ENCODE results near the gene STEAP1B. TPM values are rescaled to one million over a fixed set of nuclear protein-coding genes. Genes with fewer than 3 reads are reported as not detected.
A peak's percentile ranks its signal among the peaks of the same experiment; 100 is the strongest.
"Not testable (repeated sequence)": the region's sequence is repeated elsewhere in the genome, so short reads cannot be mapped to it uniquely, and the experiment has no call there.

STEAP1B gene
- total RNA-seq, 1 donor from 2014 or later: 2.0 TPM

GRCh38 chr7:22454446-22454845, 45.5 kb downstream of the STEAP1B start:
- DNase-seq (ENCODE audit: low read depth): no peak

- DNase-seq (ENCODE audit: low read depth): no peak
These were observed 46.9 kb downstream of the STEAP1B start for GRCh38 chr7:22452960-22453558.

- no peak for DNase-seq (ENCODE audit: low read depth)
These were observed 47.6 kb downstream of the STEAP1B start for GRCh38 chr7:22452142-22452959.

GRCh38 chr7:22450013-22450412, 50.0 kb downstream of the STEAP1B start:
- DNase-seq (ENCODE audit: low read depth): not testable (repeated sequence)

- DNase-seq (ENCODE audit: low read depth): no peak
These were observed 52.2 kb downstream of the STEAP1B start for GRCh38 chr7:22447762-22448161.

GRCh38 chr7:22447008-22447407, 53.0 kb downstream of the STEAP1B start:
- no peak for DNase-seq (ENCODE audit: low read depth)

GRCh38 chr7:22445853-22446252, 54.1 kb downstream of the STEAP1B start:
- no peak for DNase-seq (ENCODE audit: low read depth)

GRCh38 chr7:22445140-22445743, 54.7 kb downstream of the STEAP1B start:
- DNase-seq (ENCODE audit: low read depth): peak; percentile 21

- DNase-seq (ENCODE audit: low read depth): peak; percentile 90
These were observed 55.6 kb downstream of the STEAP1B start for GRCh38 chr7:22444181-22444971.

- DNase-seq (ENCODE audit: low read depth): peak; percentile 29
These were observed 56.4 kb downstream of the STEAP1B start for GRCh38 chr7:22443370-22444180.

GRCh38 chr7:22442882-22443369, 57.1 kb downstream of the STEAP1B start:
- no peak for DNase-seq (ENCODE audit: low read depth)

GRCh38 chr7:22442187-22442881, 57.7 kb downstream of the STEAP1B start:
- no peak for DNase-seq (ENCODE audit: low read depth)

GRCh38 chr7:22441157-22441556, 58.8 kb downstream of the STEAP1B start:
- no peak for DNase-seq (ENCODE audit: low read depth)

- no peak for DNase-seq (ENCODE audit: low read depth)
These were observed 61.0 kb downstream of the STEAP1B start for GRCh38 chr7:22438994-22439393.

- not testable (repeated sequence) for DNase-seq (ENCODE audit: low read depth)
These were observed 63.4 kb downstream of the STEAP1B start for GRCh38 chr7:22436552-22436951.

- no peak for DNase-seq (ENCODE audit: low read depth)
These were observed 64.3 kb downstream of the STEAP1B start for GRCh38 chr7:22435720-22436119.

GRCh38 chr7:22435105-22435504, 64.9 kb downstream of the STEAP1B start:
- no peak for DNase-seq (ENCODE audit: low read depth)

- no peak for DNase-seq (ENCODE audit: low read depth)
These were observed 66.1 kb downstream of the STEAP1B start for GRCh38 chr7:22433710-22434460.

GRCh38 chr7:22433165-22433700, 66.8 kb downstream of the STEAP1B start:
- DNase-seq (ENCODE audit: low read depth): not testable (repeated sequence)
